ENCODE data around the gene ABCG5. TPM values are rescaled to one million over a fixed set of nuclear protein-coding genes. Genes with fewer than 3 reads are reported as not detected.

The ABCG5 gene
- polyA plus RNA-seq, 1 donor (not counting 4 experiments of a cell fraction or from before 2014, with no cell fraction given) = not detected

DNA sequence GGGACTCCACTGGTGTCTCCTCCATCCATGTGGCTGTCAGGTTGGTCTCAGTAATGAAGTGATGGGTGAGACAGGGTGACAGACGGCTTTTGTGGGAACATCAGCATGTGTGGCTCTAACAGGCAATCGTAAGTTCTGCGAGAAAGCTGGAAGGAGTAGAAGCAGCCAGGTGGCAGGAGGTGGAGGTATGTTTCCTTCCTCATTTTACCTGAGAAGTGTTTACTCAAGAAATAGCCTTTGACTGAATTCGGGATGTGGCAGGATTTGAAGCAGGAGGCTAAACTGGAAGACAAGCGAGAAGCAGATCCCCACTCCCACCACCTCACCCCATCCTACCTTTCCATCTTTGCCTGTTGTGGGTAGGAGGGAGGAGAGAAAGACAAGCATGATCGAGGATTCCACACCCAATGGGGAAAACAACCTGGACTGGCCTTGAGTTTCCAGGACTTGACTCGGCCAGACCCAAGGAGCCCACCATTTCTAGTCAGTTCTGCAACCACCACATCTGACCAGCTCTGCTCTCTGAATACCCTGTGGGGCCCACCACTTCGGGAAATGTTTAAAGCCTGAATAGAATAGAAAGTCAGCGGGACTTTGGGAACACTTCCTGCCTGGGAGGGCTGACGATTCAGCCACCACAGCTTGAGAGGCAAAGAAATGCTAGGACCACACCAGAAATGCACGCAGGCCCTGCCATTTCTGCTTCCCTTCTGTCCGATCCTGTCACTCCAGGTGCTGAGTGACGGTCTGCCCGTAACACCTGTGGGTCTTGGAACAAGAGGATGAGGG is 1.3 kb upstream of the ABCG5 start:
- dilution Hi-C loops (cut with MboI; ENCODE audit: extremely low pct_ligation_motif_present, low sequenced_read_pairs) = no loop called here
- H3K4me3 ChIP-seq (ENCODE audit: control insufficient read depth in 2 of 3, extremely low read depth in 1 of 3, insufficient read depth in 2 of 3, low read depth in 1 of 3, low read length in 3 of 3) = no peak overlapping the region

DNA sequence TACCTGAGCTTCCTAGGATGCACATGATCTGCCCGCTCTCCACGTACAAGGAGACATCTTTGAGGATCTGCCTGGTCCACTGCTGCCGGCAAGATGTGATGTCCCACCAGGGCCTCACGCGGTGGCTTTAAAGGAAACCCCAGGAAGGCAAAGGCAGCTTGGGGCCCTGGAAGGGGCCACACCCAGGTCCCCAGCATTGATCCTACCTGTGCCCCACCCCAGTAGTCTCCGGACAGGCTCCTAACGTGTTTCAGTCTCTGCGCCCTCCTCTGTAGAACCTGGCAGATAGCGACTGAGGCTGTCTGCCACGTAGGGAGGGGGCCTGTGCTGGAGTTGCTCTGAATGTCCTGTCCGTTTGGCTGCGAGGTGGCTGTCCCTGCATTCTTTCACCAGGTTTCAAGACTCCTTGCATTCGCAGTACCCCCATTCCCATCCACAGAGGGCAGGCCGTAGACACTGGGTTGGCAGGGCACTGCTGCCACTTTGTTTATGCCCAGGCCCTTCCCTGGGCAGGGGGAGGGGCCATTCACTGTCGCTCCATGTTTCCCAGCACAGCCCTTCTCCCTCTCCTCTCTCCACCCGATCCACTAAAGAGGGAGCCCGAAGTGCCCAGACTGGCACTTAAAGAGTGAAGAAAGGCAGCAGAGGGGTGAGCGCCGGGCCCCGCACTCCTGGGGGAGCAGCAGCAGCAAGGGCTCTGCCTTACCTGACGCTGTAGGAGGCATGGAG is 644 bp downstream of the ABCG5 start:
- Histone ChIP-seq H3K27ac (ENCODE audit: control insufficient read depth, insufficient read depth, low read length) (no peak overlapping the region), H3K9me1 (ENCODE audit: control insufficient read depth, extremely low read depth, insufficient read depth, low read length) (no peaks in the 10 kb centered on the region), H4K20me1 (ENCODE audit: control insufficient read depth, extremely low read depth, insufficient read depth, low read length) (no peaks in the 10 kb centered on the region), H3K4me2 (ENCODE audit: control insufficient read depth, extremely low read depth, insufficient read depth, low read depth, low read length) (no peak overlapping the region), H2AFZ (ENCODE audit: control insufficient read depth, low read length) (no peak overlapping the region), H3K36me3 (ENCODE audit: control insufficient read depth in 2 of 2, extremely low read depth in 1 of 2, insufficient read depth in 2 of 2, low read length in 2 of 2) (no peaks in the 10 kb centered on the region), H3K27me3 (ENCODE audit: control insufficient read depth, extremely low read depth, insufficient read depth, low read length) (peaks cover 8% of the 10 kb centered on the region), H3K4me1 (ENCODE audit: control insufficient read depth, extremely low read depth, insufficient read depth, low read length) (peaks cover 5% of the 10 kb centered on the region), H3K9ac (ENCODE audit: control insufficient read depth, extremely low read depth, insufficient read depth, low read length) (no peak overlapping the region), H3K79me2 (ENCODE audit: control insufficient read depth, insufficient read depth, low read length) (no peaks in the 10 kb centered on the region), H3K9me3 (ENCODE audit: control insufficient read depth, low read depth, low read length) (no peaks in the 10 kb centered on the region), H3K4me3 (ENCODE audit: control insufficient read depth in 2 of 3, extremely low read depth in 1 of 3, insufficient read depth in 2 of 3, low read depth in 1 of 3, low read length in 3 of 3) (no peak overlapping the region)
- FAIRE-seq = no peak
- DNase-seq (ENCODE audit: low read depth, low spot score) = no peak
- TF ChIP-seq EZH2 (IDR thresholded peaks at IDR 0.05; ENCODE audit: low read length) = no peak
- TF ChIP-seq, protein P1, sequence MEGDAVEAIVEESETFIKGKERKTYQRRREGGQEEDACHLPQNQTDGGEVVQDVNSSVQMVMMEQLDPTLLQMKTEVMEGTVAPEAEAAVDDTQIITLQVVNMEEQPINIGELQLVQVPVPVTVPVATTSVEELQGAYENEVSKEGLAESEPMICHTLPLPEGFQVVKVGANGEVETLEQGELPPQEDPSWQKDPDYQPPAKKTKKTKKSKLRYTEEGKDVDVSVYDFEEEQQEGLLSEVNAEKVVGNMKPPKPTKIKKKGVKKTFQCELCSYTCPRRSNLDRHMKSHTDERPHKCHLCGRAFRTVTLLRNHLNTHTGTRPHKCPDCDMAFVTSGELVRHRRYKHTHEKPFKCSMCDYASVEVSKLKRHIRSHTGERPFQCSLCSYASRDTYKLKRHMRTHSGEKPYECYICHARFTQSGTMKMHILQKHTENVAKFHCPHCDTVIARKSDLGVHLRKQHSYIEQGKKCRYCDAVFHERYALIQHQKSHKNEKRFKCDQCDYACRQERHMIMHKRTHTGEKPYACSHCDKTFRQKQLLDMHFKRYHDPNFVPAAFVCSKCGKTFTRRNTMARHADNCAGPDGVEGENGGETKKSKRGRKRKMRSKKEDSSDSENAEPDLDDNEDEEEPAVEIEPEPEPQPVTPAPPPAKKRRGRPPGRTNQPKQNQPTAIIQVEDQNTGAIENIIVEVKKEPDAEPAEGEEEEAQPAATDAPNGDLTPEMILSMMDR (optimal IDR thresholded peaks at IDR 0.05 in 1 of 3, IDR thresholded peaks at IDR 0.05 in 1 of 3, conservative IDR thresholded peaks at IDR 0.05 in 1 of 3; ENCODE audit: extremely low read depth in 1 of 3, insufficient read depth in 2 of 3, low read length in 3 of 3) = no peak
- dilution Hi-C loops (cut with MboI; ENCODE audit: extremely low pct_ligation_motif_present, low sequenced_read_pairs) = no loop called here

More for the DNA sequence above, 1.3 kb upstream of the ABCG5 start:
- H4K20me1 ChIP-seq (ENCODE audit: control insufficient read depth, extremely low read depth, insufficient read depth, low read length) = no peaks in the 10 kb centered on the region
- H3K4me1 ChIP-seq (ENCODE audit: control insufficient read depth, extremely low read depth, insufficient read depth, low read length) = peaks cover 5% of the 10 kb centered on the region
- H3K9me3 ChIP-seq (ENCODE audit: control insufficient read depth, low read depth, low read length) = no peaks in the 10 kb centered on the region
- peaks cover 12% of the 10 kb centered on the region for H3K27me3 ChIP-seq (ENCODE audit: control insufficient read depth, extremely low read depth, insufficient read depth, low read length)
- H3K4me2 ChIP-seq (ENCODE audit: control insufficient read depth, extremely low read depth, insufficient read depth, low read depth, low read length) = no peak overlapping the region
- no peak for TF ChIP-seq EZH2 (IDR thresholded peaks at IDR 0.05; ENCODE audit: low read length)
- TF ChIP-seq, protein P1 (optimal IDR thresholded peaks at IDR 0.05 in 1 of 3, IDR thresholded peaks at IDR 0.05 in 1 of 3, conservative IDR thresholded peaks at IDR 0.05 in 1 of 3; ENCODE audit: extremely low read depth in 1 of 3, insufficient read depth in 2 of 3, low read length in 3 of 3) = no peak
- DNase-seq (ENCODE audit: low read depth, low spot score) = no peak
- no peaks in the 10 kb centered on the region for H3K9me1 ChIP-seq (ENCODE audit: control insufficient read depth, extremely low read depth, insufficient read depth, low read length)
- no peaks in the 10 kb centered on the region for H3K79me2 ChIP-seq (ENCODE audit: control insufficient read depth, insufficient read depth, low read length)
- no peak overlapping the region for H2AFZ ChIP-seq (ENCODE audit: control insufficient read depth, low read length)
- H3K9ac ChIP-seq (ENCODE audit: control insufficient read depth, extremely low read depth, insufficient read depth, low read length) = no peak overlapping the region
- no peak overlapping the region for H3K27ac ChIP-seq (ENCODE audit: control insufficient read depth, insufficient read depth, low read length)
- FAIRE-seq = no peak
- H3K36me3 ChIP-seq (ENCODE audit: control insufficient read depth in 2 of 2, extremely low read depth in 1 of 2, insufficient read depth in 2 of 2, low read length in 2 of 2) = no peaks in the 10 kb centered on the region
